ENCODE data around the gene HOXA7.

The HOXA7 gene

DNA sequence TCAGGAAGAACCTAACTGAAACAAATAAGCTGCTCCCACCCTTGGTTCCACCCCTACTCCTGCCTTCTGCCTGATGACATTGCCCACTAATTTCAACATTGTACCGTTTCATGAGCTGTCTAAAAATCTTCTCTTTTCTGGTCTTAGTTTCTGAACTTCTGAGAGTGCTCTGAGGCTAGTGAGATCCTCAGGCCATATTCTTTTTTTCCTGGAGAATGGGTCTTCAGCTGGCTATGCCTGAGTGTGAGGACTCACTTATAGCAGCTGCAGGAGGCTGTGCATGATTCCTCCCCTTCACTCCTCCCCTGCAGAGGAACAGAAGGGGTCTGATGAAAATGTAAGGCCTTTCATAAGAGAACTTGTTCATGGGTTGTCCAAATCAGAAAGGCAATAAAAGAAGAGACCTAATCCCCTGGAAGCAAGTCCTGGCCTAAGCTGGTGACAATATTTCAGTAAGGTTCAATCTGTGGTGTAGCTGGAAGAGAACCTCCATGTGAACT is 37.0 kb downstream of the HOXA7 start:
- no peak for DNase-seq (ENCODE audit: low read depth in 3 of 3)

DNA sequence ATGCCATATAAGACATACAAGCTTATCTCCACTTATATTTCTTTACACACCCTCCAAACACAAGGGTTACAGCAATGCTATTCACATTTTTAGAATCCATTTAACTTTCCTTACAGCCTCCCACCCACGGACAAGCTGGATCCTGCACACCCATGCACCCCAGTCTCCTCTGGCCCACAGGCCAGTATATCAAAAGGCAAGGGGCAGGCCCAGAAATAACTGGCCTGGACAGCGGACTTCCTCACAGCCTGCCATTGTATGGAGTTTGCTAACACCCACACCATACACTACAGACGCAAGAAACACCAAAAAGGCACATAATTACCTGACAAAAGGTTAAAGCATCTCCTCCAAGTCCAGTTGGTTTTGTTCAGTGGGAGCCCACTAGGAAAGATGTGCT is 37.9 kb downstream of the HOXA7 start:
- no peak for DNase-seq (ENCODE audit: low read depth in 3 of 3)

DNA sequence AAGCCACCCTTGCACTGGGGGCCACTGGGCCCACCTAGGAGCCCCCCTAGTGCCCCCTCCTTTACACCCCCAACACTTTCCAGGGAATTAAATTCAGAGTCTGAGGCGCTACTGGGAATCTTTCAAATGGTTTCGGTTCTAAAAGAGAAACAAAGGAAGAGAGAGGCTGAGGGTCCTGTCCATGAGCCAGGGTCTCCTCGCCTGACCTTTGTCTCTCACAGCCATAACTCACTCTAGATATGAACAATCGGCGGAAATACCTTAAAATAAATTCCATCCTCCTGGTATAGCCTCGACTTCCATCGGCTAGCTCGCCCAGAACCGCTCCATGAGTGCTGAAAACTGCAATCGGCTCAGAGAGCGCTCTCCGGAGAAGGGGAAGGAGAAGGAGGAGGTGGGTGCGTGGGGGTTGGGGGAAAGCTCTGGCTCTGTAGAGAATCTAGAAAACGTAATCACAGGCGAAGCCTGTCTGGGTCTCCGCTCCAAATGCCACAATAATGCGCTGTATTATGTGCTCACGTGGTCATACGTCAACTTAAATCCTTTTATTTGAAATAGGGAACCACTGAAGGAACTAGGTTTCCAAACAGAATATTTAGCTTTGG is 38.5 kb downstream of the HOXA7 start:
- DNase-seq (ENCODE audit: low read depth in 3 of 3) = no peak

DNA sequence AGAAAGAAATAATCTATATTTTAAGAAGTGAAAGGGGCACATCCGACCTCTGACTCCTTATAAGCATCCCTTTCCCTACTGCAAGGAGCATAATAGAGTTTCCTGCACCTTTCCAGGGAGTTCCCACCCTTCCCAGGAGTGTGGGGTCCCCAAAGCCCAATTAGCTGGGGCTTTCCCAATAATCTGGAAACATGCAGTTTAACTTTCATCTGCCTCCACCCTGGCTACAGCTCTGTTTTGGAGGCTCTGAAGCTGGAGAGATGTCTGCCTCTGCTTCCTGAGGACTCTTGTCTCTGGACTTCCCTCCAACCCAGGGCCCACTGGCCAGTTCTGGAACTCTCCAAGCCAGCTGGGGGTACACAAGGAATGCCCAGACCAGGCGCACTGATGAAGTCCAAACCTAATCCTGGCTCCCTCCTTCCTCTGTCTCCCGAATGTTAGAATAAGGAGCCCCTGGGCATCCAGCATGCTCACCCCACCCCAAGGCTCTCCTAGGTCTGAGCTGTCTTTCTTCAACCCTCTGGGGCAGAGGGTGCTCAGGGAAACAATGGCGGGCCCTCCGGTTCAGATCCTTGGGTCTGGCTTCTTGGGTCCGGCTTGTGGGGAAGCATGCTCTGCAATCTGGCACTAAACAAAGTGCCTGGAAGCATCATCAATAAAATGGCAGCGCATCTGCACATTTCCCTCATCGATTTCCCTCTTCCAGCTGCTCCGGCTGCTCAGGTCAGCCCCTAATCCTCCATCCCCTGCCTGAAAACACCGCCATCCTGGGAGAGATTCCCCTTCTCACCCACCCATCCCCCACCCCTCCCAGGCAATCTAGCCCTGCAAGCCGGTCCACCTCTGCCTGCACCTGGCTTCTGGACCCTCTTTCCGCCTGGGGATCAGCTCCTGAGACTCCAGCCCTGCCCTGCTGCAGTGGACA is 39.3 kb downstream of the HOXA7 start:
- no peak for DNase-seq (ENCODE audit: low read depth in 3 of 3)

DNA sequence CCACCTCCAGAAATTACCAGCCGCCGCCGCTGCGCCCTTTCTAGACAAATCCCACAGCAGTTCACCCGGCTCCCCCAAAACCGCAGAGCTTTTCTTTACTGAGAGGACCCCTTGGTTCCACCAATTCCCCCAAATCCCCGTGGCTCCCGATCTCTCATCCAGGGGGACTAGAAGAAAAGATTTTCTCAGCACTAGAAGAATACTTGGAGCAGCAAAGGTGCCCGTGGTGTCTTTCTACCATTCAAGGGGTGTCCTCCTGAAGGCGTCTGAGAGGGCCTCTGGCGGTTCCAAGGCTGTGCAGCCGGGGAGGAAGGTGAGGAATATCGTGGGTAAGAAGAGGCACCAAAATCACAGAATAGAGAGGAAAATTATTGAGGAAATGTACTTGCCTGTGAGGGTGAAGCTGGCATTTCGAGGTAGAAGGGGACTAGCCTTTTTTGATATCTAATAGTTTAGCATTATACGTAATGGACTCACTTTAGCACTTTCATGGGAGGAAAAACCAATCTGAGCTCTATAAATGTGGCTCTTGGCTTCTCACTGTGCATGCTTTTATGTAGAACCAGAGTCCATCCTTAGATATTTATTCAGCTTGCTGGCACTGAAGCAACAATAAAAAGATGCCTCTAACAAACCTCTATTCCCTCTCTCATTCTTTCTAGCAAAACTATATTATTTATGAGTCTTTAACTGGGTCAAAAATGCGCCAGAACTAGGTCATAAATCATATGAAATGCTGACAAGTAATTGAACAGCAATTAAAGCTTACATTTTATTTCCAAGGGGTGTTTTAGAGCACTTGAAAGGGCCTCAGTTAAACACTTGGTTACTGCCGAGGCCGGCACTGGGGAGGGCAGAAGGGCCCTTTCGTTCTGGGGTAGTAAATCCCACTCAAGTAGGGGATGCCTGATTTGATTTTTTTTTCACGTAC is 40.2 kb downstream of the HOXA7 start:
- DNase-seq (ENCODE audit: low read depth in 3 of 3) = no peak

DNA sequence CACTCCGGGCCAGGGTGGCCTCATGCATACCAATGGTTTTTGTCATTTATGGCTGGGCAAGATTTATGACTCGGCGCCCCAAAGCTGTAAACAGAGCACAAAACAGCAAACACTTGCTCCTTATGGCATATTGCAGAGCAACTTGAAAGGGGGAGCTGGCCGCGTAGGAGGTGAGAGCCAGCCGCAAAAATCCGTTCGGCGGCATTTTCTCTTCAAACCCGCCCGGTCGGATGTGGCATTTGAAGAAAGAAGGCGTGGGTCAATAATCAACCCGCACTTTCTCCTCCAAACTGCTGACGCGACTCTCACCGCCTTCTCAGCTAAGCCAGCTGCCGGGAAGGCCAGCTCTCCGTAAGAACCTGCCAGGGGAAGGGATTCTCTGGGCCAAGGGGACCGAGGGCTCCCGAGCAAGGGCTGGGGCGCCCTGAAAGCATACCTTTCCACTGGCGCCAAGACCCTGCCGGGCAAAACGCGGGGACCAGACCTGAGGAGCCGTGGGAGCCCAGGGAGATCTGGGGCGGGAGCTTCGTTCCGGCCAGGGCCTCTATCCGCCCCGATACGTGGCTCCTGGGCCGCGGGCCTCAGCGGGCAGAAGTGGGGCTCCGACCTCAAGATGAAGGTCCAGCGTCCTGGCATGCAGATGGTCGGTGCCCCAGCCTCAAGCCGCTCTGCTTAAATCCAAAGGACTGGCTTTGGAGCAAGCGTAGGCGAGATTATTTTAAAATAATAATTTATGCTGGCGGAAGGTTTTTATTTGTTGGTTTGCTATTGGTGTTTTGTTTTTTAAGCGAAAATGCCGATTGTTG is 41.1 kb downstream of the HOXA7 start:
- no peak for DNase-seq (ENCODE audit: low read depth in 3 of 3)

DNA sequence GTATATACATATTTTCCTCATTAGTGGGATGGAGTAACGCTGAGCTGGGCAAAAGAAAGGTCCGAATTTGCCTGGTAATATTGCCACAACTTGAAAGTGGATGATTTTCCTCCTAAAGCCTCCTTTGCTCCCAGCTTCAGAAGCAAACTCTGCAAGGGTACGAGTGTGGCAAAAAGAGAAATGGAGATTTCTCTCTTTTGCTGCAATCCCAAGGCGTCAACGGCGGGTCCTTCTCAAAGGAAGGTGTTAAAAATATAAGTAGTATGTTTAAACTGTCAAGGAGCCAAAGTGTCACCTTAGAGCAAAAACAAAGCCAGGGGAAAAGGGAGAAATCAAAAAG is 41.6 kb downstream of the HOXA7 start:
- no peak for DNase-seq (ENCODE audit: low read depth in 3 of 3)

DNA sequence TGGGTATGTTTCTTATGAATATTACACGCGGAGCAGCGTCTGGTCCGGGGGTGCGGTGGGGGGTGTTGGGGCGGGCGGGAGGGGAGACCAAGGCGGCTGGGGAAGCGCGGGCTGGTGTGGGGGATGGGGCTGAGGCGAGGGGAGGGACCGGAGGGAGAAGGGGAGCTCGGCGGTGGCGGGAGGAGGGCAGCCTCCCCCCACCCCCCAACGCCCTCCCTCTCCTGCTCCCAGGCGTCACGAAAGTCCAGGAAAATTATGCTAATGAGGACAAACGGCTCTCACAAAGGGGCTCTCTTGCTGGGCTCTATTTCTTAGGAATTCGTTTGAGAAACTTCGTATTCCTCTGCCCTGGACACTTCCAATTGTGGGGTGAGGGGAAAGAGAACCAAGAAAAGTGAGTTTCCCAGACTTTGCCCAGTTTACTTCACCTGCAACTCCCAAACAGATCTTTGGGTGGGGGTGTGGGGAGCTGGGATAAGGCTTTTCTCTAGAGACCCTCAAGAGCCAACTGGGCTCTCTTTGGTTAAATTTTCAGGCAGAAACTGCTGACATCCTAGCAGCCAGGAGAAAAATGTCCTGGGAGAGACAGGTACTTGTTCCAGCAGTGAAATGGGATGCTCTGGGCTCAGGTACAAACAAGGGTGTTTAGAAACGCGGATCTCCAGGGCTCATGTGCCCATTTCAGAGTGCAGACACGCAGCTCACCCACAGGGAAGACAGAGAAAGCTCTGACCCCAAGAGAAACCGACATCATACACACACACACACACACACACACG is 42.3 kb downstream of the HOXA7 start:
- no peak for DNase-seq (ENCODE audit: low read depth in 3 of 3)

DNA sequence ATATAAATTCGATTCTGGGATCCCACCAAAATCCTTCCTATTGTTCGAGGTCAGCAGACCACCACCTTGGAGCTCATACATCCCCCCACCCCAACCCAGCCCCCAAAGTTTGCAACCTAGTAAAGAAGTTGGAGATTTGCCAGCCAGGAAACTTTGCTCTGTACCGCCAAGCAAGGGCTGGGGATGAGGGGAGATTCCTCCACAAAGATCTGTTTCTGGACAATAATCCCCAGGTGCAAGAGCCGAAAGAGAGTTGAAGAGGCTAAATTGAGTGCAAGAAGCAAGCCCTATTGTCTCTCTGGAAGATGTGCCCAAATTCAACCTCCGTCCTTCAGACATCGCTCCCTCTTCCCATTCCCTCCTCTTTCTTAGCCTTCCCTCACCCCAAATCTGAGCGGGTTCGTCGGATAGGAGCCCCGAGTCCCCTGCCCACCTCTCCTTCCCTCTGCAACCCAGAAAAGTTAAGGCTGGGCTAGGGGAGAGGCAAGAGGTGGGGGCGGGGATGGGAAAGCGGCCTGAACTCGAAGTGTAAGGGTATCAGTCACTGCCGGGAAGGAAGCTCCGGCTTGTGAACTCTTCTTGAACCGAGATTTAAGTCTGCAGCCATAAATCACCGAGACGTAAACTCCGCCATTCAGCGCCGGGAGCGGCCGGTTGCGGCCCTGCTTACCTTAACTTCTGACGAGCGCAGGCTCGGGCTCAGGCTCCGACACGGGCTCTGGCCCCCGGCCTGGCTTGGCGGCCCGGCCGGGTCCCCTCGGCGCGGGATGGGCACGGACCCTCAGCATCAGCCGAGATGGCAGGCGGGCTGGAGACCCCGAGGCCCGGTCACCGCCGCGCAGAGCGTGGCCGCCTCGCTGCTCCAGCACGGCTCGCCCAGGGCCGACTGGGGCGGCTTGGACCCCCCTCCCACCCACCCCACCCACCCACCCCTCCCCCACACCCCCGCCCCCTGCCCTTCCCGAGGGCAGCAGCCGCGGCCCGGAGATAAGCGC is 43.2 kb downstream of the HOXA7 start:
- DNase-seq (ENCODE audit: low read depth in 3 of 3) = no peak

DNA sequence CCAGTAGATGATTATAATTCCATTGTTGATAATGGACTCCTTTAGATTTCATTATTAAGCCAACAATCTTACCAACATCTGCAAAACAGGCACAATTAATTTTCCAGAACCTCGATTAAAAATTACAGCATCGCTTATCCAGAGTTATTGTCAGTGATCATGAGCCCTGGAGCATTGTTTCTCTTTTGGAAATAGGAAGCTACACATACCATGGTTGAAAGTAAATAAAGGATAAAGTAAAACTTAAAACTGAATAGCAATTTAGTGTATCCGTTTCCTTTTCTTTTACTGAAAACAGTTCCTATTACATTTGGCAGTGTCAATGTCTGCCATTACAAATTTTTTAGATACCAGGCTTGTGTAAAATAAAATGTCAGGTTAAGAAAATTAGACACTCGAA is 44.1 kb downstream of the HOXA7 start:
- DNase-seq (ENCODE audit: low read depth in 3 of 3) = no peak

DNA sequence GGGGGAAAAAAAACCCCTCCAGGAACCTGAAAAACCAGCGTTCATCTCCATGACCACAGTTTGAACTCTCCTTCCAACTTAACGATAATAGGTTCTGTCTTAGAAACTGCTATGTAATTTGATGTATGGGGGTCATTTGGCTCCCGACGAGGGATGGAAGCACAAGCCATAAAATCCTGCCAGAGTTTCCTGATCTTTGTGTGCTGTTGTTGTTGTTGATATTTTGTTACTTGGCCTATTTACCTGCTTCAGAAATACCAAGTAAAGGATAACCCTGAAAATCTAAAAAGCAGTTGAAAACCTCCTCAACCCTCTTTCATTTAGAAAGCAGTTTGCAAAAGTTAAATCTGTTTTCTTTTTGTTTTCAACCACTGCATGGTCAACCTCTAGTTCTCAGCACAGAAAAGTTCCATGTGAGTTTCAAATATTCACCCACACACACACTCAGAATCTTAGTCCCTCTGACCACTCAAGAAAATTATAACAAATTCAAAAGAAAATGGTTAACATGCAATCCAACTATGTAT is 44.7 kb downstream of the HOXA7 start:
- no peak for DNase-seq (ENCODE audit: low read depth in 3 of 3)

DNA sequence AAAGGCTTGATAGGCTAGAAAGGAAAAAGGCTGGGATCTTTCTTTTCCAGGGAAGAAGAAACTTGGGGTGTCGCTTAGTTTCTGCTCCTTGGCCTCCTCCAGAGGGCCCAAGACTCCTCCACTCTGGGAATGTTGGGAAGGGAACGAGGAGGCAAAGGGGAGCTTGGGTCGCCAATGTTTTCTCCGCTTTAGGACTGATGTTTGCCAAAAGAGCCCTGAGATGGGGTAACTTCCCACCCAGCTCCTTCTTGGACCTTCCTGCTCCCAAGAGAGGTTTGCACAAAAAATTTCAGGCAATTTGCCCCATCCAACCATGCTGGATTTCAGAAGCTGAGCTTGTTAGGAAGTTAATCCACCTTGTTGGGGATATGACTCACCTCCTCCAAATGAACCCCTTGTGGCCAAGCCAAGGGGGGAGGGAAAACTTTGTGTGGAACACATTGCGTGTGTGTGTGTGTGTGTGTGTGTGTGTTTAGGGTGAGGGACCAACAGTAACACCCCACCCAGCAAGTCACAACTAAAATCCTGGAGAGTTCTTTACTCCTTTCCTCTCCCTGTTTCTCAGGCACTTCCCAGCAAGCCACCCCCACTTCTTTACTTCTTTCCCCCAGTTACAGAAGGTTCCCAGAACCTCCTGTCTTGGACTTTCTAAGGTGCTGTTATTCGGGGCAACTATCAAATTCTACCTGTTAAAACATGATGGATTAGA is 45.3 kb downstream of the HOXA7 start:
- DNase-seq (ENCODE audit: low read depth in 3 of 3) = no peak

DNA sequence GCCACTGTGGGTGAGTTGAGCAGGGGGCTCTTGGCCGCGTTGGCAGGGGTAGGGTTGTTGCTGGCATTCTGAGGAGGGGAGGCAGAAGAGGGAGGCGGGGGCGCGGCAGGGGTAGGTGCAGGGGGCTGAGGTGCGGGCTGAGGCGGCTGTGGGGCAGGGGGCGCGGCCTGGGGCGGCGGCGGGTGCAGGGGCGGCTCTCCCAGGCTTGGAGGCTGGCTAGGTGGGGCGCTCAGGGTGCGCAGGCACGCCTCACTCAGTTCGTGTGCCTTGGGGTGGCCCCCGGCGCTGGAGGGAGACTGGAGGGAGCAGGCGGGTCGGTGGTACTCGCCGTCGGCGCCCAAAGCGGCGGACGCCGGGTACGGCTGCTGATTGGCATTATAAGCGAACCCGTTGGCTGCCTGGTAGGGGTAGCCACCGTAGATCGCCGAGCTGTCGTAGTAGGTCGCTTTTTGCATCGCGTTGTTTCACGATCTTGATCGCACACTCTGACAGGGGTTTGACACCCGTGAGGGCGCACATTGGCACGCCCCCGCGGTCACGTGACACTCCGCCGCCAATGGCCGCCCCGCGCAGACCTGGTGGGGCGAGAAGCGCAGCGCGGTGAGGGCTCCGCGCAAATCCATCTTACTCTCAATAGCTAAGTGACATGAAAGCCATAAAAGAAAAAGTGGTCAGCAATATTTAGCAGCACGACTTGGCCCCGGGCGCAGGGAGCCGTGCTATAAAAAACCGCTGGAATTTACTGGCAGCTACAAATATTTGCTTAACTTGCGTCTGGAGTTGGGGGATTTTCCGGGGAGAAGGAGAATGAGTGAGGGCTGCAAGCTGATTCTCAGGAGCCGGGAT is 46.1 kb downstream of the HOXA7 start:
- no peak for DNase-seq (ENCODE audit: low read depth in 3 of 3)

DNA sequence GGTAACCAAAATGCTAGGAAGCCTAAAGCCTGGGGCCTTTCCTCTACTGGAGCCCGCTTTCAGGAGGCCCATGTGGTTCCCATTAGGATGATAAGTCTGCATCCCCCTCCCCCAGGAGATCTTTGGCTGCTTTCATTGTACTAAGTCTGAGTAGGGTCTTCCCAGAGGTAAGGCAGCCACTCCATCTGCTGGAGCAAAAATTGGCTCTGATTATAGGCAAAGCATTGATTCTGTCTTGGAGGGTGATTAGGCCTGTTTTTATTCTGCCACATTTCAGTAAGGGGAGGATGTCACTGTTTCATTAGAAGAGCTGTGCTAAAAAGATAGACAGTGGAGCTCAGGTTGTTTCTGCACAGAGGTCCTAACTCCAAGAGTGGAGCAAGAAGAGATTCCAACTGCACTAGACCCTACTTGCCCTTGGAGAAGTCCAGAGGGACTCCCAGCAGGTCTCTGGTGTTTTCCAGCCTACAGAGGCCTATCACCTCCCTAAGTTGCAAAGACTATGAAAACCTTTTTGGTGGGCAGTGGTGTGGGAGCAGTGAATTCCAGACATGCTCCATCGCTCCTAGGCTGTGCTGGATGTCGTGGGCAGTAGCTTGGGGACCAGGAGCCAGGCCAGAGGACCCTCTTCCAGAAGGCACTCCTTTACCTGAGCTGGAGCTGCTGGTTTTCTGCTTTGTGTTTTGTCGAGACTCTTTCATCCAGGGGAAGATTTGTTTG is 46.8 kb downstream of the HOXA7 start:
- no peak for DNase-seq (ENCODE audit: low read depth in 3 of 3)

DNA sequence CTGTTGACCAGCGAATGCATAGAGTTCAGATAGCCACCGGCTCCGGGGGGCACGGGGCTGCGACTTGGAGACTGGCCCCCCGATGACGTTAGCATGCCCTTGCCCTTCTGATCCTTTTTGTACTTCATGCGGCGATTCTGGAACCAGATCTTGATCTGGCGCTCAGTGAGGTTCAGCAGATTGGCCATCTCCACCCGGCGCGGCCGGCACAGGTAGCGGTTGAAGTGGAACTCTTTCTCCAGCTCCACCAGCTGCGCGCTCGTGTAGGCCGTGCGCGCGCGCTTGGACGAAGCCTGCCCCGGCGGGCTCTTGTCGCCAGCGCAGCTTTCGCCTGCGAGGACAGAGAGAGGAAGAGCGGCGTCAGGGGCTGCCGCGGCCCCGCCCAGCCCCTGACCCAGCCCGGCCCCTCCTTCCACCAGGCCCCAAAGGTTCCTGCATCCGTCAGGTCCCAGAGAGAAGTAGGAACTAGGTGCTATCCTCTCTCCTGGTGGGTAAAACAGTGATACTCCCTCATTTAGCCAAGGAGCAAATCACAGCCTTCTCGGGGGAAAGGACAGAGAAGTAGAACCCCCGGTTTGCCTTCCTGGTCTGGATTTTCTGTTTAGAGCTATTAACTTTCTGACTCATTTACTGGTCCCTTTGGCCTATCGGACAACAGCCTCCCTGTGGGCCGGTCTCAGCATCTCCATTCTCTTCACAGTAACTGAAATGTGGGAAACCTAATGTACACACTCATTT is 47.9 kb downstream of the HOXA7 start:
- DNase-seq (ENCODE audit: low read depth in 3 of 3) = no peak
